AG09309 (cell line): ENCODE measurements around the gene TMPO.

Experiments
- DNase-seq: peaks from one replicate; pipeline ENCODE4 v3.0.0-alpha.2; 2010; ENCODE audit warnings: low read depth
- H3K4me3 ChIP-seq: 2 replicates; pipeline ENCODE4 v1.5.1; 2011; ENCODE audit warnings: mild to moderate bottlenecking, low read depth, low read length, moderate library complexity; ENCODE audit not compliant: control insufficient read depth
- TF ChIP-seq, protein P1 (sequence below): IDR thresholded peaks from 2 replicates; pipeline ENCODE4 v1.5.1; 2011; ENCODE audit warnings: mild to moderate bottlenecking, low read depth, low read length, inconsistent platforms; ENCODE audit not compliant: insufficient read depth, control insufficient read depth; ENCODE audit errors: missing control alignments

The TMPO gene

DNA sequence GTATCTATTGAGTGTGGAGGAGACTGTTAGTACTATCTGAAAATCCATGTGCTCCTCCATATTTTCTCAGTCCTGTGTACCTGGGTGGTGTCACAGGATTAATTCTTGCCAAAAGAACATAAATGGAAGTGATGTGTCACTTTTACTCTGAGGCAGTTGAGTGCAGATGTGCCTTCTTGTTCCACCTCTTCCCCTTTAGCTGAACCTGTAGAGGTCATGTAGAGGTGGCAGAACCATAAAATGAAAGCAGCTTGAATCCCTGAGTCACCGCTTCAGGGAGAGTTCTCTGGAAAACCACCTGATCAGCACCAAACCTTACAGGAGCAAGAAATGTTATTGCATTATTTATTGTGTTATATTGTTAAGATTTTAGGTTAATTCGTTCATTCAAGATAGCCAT lies 63.4 kb downstream of the TMPO start:
- TF ChIP-seq, protein P1, sequence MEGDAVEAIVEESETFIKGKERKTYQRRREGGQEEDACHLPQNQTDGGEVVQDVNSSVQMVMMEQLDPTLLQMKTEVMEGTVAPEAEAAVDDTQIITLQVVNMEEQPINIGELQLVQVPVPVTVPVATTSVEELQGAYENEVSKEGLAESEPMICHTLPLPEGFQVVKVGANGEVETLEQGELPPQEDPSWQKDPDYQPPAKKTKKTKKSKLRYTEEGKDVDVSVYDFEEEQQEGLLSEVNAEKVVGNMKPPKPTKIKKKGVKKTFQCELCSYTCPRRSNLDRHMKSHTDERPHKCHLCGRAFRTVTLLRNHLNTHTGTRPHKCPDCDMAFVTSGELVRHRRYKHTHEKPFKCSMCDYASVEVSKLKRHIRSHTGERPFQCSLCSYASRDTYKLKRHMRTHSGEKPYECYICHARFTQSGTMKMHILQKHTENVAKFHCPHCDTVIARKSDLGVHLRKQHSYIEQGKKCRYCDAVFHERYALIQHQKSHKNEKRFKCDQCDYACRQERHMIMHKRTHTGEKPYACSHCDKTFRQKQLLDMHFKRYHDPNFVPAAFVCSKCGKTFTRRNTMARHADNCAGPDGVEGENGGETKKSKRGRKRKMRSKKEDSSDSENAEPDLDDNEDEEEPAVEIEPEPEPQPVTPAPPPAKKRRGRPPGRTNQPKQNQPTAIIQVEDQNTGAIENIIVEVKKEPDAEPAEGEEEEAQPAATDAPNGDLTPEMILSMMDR = no peak
- DNase-seq = no peak
- no peak overlapping the region for H3K4me3 ChIP-seq

DNA sequence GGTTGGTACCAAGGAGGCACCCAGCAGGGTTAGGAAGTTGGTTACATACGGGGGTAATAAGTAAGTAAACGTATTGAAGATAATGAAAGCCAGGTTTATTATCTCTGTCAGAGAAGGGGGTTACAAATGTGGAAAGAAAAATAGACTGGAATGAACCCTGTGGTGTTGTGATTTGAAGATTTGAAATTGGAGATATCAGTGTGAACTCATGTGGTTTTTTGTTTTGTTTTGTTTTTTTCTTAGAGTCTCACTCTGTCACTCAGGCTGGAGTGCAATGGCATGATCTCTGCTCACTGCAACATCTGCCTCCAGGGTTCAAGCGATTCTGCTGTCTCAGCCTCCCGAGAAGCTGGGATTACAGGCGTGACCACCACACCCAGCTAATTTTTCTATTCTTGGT lies 64.0 kb downstream of the TMPO start:
- H3K4me3 ChIP-seq = no peak overlapping the region
- no peak for DNase-seq
- TF ChIP-seq, protein P1 = no peak

DNA sequence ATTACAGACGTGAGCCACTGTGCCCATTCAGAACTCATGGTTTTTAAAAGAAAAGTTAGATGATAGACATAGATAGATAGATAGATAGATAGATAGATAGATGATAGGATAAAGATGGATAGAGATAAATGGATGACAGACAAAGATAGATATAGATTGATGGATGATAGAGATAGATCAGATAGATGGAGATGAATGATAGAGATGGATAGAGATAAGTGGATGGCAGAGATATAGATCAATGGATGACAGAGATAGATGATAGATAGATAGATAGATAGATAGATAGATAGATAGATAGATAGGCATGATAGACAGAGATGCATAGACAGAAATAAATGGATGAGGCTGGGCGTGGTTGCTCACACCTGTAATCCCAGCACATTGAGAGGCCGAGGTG lies 64.4 kb downstream of the TMPO start:
- no peak overlapping the region for H3K4me3 ChIP-seq
- TF ChIP-seq, protein P1 = no peak
- DNase-seq = no peak

DNA sequence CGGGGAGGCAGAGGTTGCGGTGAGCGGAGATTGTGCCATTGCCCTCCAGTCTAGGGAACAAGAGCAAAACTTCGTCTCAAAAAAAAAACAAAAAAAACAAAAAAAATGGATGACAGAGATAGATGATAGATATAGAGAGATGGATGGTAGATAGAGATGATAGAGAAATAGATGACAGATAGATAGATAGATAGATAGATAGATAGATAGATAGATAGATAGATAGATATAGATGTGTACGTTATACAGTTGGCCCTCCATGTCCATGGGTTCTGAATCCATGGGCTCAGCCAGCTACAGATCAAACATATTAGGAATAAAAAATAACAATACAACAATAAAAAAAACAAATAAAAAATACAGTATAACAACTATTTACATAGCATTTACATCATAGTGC lies 65.3 kb downstream of the TMPO start:
- H3K4me3 ChIP-seq = no peak overlapping the region
- DNase-seq = no peak
- TF ChIP-seq, protein P1 = no peak

DNA sequence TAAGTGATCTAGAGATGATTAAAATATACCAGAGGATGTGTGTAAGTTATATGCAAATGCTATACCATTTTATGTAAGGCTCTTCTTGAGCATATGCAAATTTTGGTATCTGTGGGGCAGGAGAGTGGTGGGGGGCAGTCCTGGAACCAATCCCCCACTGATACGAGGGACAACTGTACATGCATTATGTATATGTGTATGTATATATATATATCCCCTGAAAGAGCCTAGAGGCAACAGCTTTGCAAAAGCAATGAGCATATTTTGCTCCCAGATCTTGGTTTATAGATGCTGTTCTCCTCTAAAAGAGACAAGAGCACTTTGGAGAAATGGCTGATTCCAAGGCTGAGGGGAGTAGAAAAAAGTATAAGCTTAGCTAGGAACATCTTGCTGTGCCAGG lies 65.7 kb downstream of the TMPO start:
- TF ChIP-seq, protein P1 = no peak

DNA sequence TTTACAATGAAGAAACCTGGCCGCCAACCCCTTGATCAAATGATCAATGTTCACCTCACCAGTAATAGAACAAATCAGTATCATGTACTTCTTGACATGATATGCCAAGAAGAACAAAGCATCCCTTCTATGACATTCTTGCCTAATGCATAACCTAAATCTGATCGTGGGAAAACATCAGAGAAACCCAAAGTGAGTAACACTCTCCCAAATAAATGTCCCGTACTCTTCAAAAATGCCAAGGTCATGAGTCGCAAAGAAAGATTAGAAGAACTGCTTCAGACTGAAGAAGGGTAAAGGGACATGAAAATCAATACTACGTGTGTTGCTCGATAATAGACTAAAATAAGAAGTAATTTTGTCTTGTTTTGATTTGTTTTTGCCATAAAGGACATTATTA lies 66.7 kb downstream of the TMPO start:
- no peak for DNase-seq
- H3K4me3 ChIP-seq = no peak overlapping the region
- TF ChIP-seq, protein P1 = no peak

More for the DNA sequence above, 65.7 kb downstream of the TMPO start:
- H3K4me3 ChIP-seq = no peak overlapping the region
- no peak for DNase-seq

DNA sequence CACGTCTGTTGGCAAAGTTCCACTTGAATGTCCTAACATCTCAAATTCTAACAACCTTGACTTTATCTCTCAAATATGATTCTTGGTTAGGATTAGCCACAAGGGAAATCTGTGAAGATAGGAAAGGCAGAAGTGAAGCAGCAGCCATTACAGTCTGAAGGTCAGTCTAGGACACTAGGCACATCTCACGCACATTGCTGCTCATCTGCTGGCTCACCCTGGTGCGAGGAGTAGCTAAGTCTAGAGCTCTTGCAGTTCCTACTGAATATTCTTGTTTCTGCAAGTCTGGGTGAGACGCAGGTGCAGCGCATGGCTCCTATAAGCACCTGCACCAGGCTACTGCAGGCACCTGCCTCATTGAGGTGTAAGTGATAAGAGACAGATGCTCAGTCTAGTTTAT lies 71.7 kb downstream of the TMPO start:
- H3K4me3 ChIP-seq = no peak overlapping the region
- no peak for DNase-seq
- TF ChIP-seq, protein P1 = no peak
